Heart right ventricle (tissue), 16 donors: ENCODE data around the gene ZNF414. TPM values are rescaled to one million over a fixed set of nuclear protein-coding genes. Genes with fewer than 3 reads are reported as not detected.
"Not testable (repeated sequence)": the region's sequence is repeated elsewhere in the genome, so short reads cannot be mapped to it uniquely, and the experiment has no call there.

ENCODE experiments used
- ATAC-seq, 8 donors: fragments of 200-7000 bp; cut with Tn5 transposase; one replicate each; pipeline ENCODE4 v1.9.1; 2020; ENCODE audit warnings: mild to moderate bottlenecking in 8 of 8, moderate library complexity in 8 of 8, moderate number of reproducible peaks in 1 of 8
- DNase-seq, 2 donors: peaks; one replicate each; pipeline ENCODE4 v3.0.0-alpha.2; 2020
- H3K27ac ChIP-seq, 10 donors: fragments of 200-600 bp; sonication (generic) in 2 of 10; one replicate each; pipeline versions ENCODE4 v1.5.0 to v1.8.0; 2020 to 2022; ENCODE audit warnings: mild to moderate bottlenecking in 3 of 10
- H3K27me3 ChIP-seq, 7 donors: fragments of 200-600 bp; one replicate each; pipeline ENCODE4 v1.8.0; 2021 to 2022; ENCODE audit warnings: mild to moderate bottlenecking in 2 of 7
- H3K36me3 ChIP-seq, 9 donors: fragments of 200-600 bp; sonication (generic) in 1 of 9; one replicate each; pipeline versions ENCODE4 v1.5.0 to v1.8.0; 2020 to 2022; ENCODE audit warnings: mild to moderate bottlenecking in 2 of 9
- H3K4me1 ChIP-seq, 9 donors: fragments of 200-600 bp; sonication (generic) in 1 of 9; one replicate each; pipeline versions ENCODE4 v1.5.0 to v1.8.0; 2020 to 2022; ENCODE audit warnings: mild to moderate bottlenecking in 4 of 9
- H3K4me3 ChIP-seq, 10 donors: fragments of 200-600 bp; sonication (generic) in 2 of 10; one replicate each; pipeline versions ENCODE4 v1.5.0 to v1.8.0; 2020 to 2022; ENCODE audit warnings: mild to moderate bottlenecking in 7 of 10, moderate library complexity in 2 of 10
- H3K9me3 ChIP-seq, 11 donors: fragments of 200-600 bp in 10 of 11; sonication (generic) in 2 of 11; one replicate each; pipeline versions ENCODE4 v1.5.0 to v1.8.0; 2013 to 2022; ENCODE audit warnings: mild to moderate bottlenecking in 2 of 11, control low read depth in 1 of 11, moderate library complexity in 1 of 11
- CTCF ChIP-seq, 9 donors: fragments of 200-600 bp; sonication (generic) in 2 of 9; IDR thresholded peaks; one replicate each; pipeline versions ENCODE4 v1.5.0 to v1.8.0; 2021 to 2022; ENCODE audit warnings: antibody characterized with exemption in 9 of 9, mild to moderate bottlenecking in 5 of 9, moderate library complexity in 1 of 9
- WGBS, 2 donors: extraction: QIAGEN DNeasy Blood & Tissue Kit; methylation state at CpG; one replicate each; pipeline ENCODE4 v1.1.7; 2013; ENCODE audit warnings: inconsistent platforms in 1 of 2; 5-methylcytosine and 5-hydroxymethylcytosine counted together
- intact Hi-C, 10 donors: fragments of 100-400 bp; cut with DNase I; formaldehyde crosslinking; loops; one replicate each; pipeline versions ENCODE4 v1.11.1 to v1.14.2; 2022
- polyA plus RNA-seq, 2 donors: library from polyadenylated mRNA; stranded (reverse); fragments of 200-250 nt; gene quantifications; one replicate each; pipeline ENCODE4 v1.2.3, GENCODE V29; 2013
- total RNA-seq, 10 donors: library from RNA; stranded (reverse); fragmentation: NEBNext Ultra II Directional in 3 of 10; extraction: Animal tissue kit (Norgen Biotek cat#: 25700) in 3 of 10; gene quantifications; one replicate each; pipeline versions ENCODE4 v1.2.1 to v1.2.4, GENCODE V29; 2021 to 2023
- donor health status: Arrhythmogenic right ventricular cardiomyopathy.
- donor health status: ischemic (EF 13 %, LVEDD 7.1; RV severe dilation, severe dysfunction).
- donor health status: healthy with polysubstance abuse.
- donor health status: DM: no; HTN: yes; CAD: no.
- donor health status: DM: no; HTN: no; CAD: no.
- donor health status: ischemic (EF 25% LVEDD 6.9; RV normal size, moderate dysfunction).
- donor health status: ischemic (EF 25% LVEDD 5.7; RV mildly dilated, moderate dysfunction).
- donor health status: healthy.
- donor health status: DM: yes; HTN: yes; CAD: no.
- donor health status: Ischemic cardiomyopathy.
- donor health status: ischemic (EF 35%, LVEDD 5.7; RV mildly dilated, moderate dysfunction).
- donor health status: nonischemic (EF 11% LVEDD 7.7; RV severe dilation, severe dysfunction).
- donor health status: DM: yes; HTN: yes; CAD: no.
- donor health status: PGD.
- donor health status: ischemic (EF 29% LVEDD 5.4; RV normal size, mild dysfunction).
- donor health status: nonischemic (EF 23%, LVEDD 6.1; RV moderate dilation, normal function).

The ZNF414 gene
- total and polyA plus RNA-seq, 12 donors, result 11.7 to 34.3 (median 17.7) TPM

GRCh38 chr19:8518536-8518935 lies 4.6 kb upstream of the ZNF414 start:
- intact Hi-C loops, result loop anchor here in 1 of 10 donors (10.0 kb wide), 1 partner anchor 194 kb away; the partner anchor contains the start of genes NDUFA7 and RPS28
- peaks cover 0 to 51% (median 10%) of the 10 kb centered on the region in 9 donors for H3K4me1 ChIP-seq
- TF ChIP-seq CTCF (IDR thresholded peaks at IDR 0.05), result no peak
- H3K27ac ChIP-seq, result peak overlapping the region in 1 of 10 donors; percentile 83
- 86 to 90% methylated on average over 11 of the region's 11 CpGs for WGBS, 2 donors
- H3K27me3 ChIP-seq, result no peaks in the 10 kb centered on the region
- ATAC-seq (no peak), DNase-seq (no peak)
- peaks cover 0 to 29% (median 0%) of the 10 kb centered on the region in 9 donors for H3K36me3 ChIP-seq
- H3K9me3 ChIP-seq, result no peaks in the 10 kb centered on the region
- H3K4me3 ChIP-seq, result no peak overlapping the region

GRCh38 chr19:8517551-8518442 lies 3.8 kb upstream of the ZNF414 start:
- H3K4me3 ChIP-seq, result no peak overlapping the region
- peaks cover 7 to 58% (median 18%) of the 10 kb centered on the region in 9 donors for H3K4me1 ChIP-seq
- H3K27ac ChIP-seq, result peak overlapping the region in 7 of 10 donors; percentile 28 to 83 (median 49)
- intact Hi-C loops, result loop anchor here in 1 of 10 donors (10.0 kb wide), 1 partner anchor 193 kb away; the partner anchor contains the start of genes NDUFA7 and RPS28
- H3K9me3 ChIP-seq, result no peaks in the 10 kb centered on the region
- peaks cover 0 to 22% (median 0%) of the 10 kb centered on the region in 9 donors for H3K36me3 ChIP-seq
- TF ChIP-seq CTCF (IDR thresholded peaks at IDR 0.05), result no peak
- WGBS, 2 donors, result 38 to 42% methylated on average over 10 of the region's 10 CpGs
- ATAC-seq (no peak), DNase-seq (no peak)
- no peaks in the 10 kb centered on the region for H3K27me3 ChIP-seq

GRCh38 chr19:8515317-8515716 lies 1.4 kb upstream of the ZNF414 start:
- H3K4me1 ChIP-seq, result peaks cover 7 to 69% (median 26%) of the 10 kb centered on the region in 9 donors
- no peak for DNase-seq
- WGBS, 2 donors, result 79 to 90% methylated on average over 11 of the region's 11 CpGs
- intact Hi-C loops, result loop anchor here in 1 of 10 donors (10.0 kb wide), 1 partner anchor 191 kb away; the partner anchor contains the start of genes NDUFA7 and RPS28
- no peaks in the 10 kb centered on the region for H3K27me3 ChIP-seq
- H3K36me3 ChIP-seq, result peaks cover 0 to 15% (median 0%) of the 10 kb centered on the region in 9 donors
- H3K9me3 ChIP-seq, result no peaks in the 10 kb centered on the region
- no peak for ATAC-seq
- no peak for TF ChIP-seq CTCF (IDR thresholded peaks at IDR 0.05)
- H3K27ac ChIP-seq, result peak overlapping the region in 1 of 10 donors; percentile 100
- no peak overlapping the region for H3K4me3 ChIP-seq

GRCh38 chr19:8514505-8515009 lies 590 bp upstream of the ZNF414 start:
- Histone ChIP-seq H3K4me1 (peaks cover 7 to 69% (median 26%) of the 10 kb centered on the region in 9 donors), H3K4me3 (peak overlapping the region; percentile 42 to 91 (median 76)), H3K36me3 (peaks cover 0 to 23% (median 0%) of the 10 kb centered on the region in 9 donors), H3K27ac (peak overlapping the region; percentile 96 to 100 (median 99))
- WGBS, 2 donors, result 76 to 83% methylated on average over 21 of the region's 21 CpGs
- H3K27me3 ChIP-seq, ATAC-seq, H3K9me3 ChIP-seq, DNase-seq: not testable (repeated sequence)
- intact Hi-C loops, result loop anchor here in 1 of 10 donors (10.0 kb wide), 1 partner anchor 190 kb away; the partner anchor contains the start of genes NDUFA7 and RPS28
